ENCODE results near the gene ZBTB39. TPM values are rescaled to one million over a fixed set of nuclear protein-coding genes. Genes with fewer than 3 reads are reported as not detected.
"Not testable (repeated sequence)": the region's sequence is repeated elsewhere in the genome, so short reads cannot be mapped to it uniquely, and the experiment has no call there.

ZBTB39 gene
- total RNA-seq, 2 donors from 2014 or later: 7.0 to 10.8 TPM

DNA sequence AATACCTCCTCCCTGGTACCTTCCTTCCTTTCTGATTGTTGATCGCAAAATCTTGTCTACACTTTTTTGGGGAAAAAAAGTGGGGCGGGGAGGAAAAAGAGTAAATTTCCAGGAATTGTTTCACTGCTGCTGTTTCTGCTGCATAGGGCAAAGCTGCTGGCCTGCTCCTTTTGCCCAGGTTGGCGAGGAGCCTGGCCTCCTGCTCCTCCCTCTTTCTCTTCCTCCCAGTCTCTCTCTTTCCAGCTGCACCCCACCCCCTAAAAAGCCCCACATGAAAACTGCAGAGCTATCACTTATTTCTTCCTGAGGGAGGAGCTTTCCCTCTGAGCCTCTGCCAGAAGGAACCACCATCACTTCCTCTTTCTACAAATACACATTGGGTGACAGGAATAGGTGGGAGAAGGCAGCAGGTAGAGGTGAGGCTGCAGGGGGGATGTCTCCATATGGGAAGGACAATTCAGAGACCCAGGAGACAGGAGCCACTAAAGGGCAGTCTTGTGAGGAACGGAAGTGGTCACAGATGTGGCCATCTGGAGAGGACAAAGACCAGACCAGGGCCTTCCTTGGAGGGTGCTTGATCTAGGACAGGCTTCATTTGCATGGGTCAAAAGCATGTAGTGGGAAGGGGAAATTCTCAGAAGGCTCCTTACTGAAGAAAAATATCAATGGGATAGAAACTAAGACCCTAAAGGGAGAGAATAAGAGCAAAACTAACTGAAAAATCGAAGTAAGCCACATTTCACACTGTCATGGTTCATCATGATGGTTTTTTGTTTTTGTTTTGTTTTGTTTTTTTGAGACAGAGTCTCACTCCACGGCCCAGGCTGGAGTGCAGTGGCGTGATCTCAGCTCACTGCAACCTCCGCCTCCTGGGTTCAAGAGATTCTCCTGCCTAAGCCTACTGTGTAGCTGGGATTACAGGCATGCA lies 14.8 kb downstream of the ZBTB39 start:
- ATAC-seq (no peak), DNase-seq (no peak)
- H3K27ac Mint-ChIP-seq: peak overlapping the region; percentile 74
- no peak overlapping the region for H3K4me3 Mint-ChIP-seq
- H3K9me3 ChIP-seq (ENCODE audit: control insufficient read depth, low read length, poor library complexity, severe bottlenecking): no peaks in the 10 kb centered on the region
- peaks cover 5% of the 10 kb centered on the region for H3K36me3 Mint-ChIP-seq (ENCODE audit: low read depth)
- H3K27me3 Mint-ChIP-seq: no peaks in the 10 kb centered on the region
- peaks cover 28% of the 10 kb centered on the region for H3K4me1 Mint-ChIP-seq

DNA sequence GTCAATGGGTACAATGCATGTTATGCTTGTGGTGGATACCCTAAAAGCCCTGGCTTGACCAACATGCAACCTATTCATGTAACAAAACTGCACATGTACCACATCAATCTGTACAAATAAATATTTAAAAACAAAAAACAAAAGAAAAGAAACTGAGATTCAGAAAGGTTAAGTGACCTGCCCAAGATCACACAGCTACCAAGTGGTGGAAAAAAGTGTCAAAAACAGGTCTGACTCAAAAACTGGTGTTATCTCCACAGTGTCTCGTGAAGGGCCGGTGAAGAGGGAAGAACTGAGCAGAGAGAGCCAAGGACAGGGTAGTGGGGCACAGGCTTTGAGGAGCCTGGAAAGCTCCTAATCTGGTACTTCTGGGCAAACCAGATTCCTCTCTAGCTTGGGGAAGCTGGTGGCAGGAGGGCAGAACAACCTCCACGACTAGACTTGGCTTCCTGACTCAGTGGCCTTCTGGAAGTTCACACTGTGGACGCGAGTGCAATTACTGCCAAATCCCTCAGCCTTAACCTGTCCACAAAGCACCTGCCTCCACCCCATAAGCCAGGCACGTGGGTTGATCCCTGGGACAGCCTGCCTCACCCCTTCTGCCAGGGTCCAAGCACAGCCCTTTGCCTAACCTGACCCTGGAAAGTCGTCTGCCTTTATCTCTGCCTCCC lies 15.6 kb downstream of the ZBTB39 start:
- no peak for ATAC-seq
- peaks cover under 1% of the 10 kb centered on the region for H3K36me3 Mint-ChIP-seq (ENCODE audit: low read depth)
- H3K4me1 Mint-ChIP-seq: peaks cover 28% of the 10 kb centered on the region
- no peaks in the 10 kb centered on the region for H3K27me3 Mint-ChIP-seq
- peak overlapping the region; percentile 74 for H3K27ac Mint-ChIP-seq
- no peak overlapping the region for H3K4me3 Mint-ChIP-seq
- H3K9me3 ChIP-seq (ENCODE audit: control insufficient read depth, low read length, poor library complexity, severe bottlenecking): no peaks in the 10 kb centered on the region
- no peak for DNase-seq

DNA sequence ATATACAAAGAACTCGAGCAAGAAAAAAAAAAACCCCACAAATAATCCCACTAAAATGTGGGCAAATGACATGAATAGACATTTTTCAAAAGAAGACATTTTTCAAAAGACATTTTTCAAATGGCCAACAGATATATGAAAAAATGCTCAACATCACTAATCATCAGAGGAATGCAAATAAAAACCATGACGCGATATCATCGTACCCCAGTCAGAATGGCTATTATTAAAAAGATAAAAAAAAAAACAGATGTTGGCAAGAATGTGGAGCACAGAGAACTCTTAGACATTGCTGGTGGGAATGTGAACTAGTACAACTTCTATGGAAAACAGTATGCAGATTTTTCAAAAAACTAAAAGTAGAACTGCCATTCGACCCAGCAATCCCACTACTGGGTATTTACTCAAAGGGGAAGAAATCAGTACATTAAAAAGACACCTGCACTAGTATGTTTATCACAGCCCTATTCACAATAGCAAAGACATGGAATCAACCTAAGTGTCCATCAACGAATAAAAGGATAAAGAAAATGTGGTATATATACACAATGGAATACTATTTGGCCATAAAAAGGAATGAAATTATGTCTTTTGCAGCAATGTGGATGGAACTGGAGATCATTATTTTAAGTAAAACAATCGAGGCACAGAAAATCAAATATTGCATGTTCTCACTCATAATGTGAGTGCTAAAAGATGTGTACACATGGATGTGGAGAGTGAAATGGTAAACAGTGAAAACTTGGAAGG lies 16.3 kb downstream of the ZBTB39 start:
- no peaks in the 10 kb centered on the region for H3K36me3 Mint-ChIP-seq (ENCODE audit: low read depth)
- H3K4me3 Mint-ChIP-seq: no peak overlapping the region
- ATAC-seq (no peak), DNase-seq (no peak)
- H3K9me3 ChIP-seq (ENCODE audit: control insufficient read depth, low read length, poor library complexity, severe bottlenecking): no peaks in the 10 kb centered on the region
- no peaks in the 10 kb centered on the region for H3K27me3 Mint-ChIP-seq
- H3K4me1 Mint-ChIP-seq: peaks cover 28% of the 10 kb centered on the region
- H3K27ac Mint-ChIP-seq: no peak overlapping the region

- DNase-seq: no peak
- peak overlapping the region; percentile 53 for H3K27ac Mint-ChIP-seq
- H3K27me3 Mint-ChIP-seq: no peaks in the 10 kb centered on the region
- H3K4me3 Mint-ChIP-seq: no peak overlapping the region
- no peaks in the 10 kb centered on the region for H3K9me3 ChIP-seq (ENCODE audit: control insufficient read depth, low read length, poor library complexity, severe bottlenecking)
- H3K36me3 Mint-ChIP-seq (ENCODE audit: low read depth): no peaks in the 10 kb centered on the region
- H3K4me1 Mint-ChIP-seq: peaks cover 26% of the 10 kb centered on the region
- ATAC-seq: no peak
These were observed 18.1 kb downstream of the ZBTB39 start for GRCh38 chr12:56988207-56988739.

GRCh38 chr12:56987551-56988053 lies 18.7 kb downstream of the ZBTB39 start:
- Mint-ChIP-seq H3K4me1 (peaks cover 26% of the 10 kb centered on the region), H3K27ac (peak overlapping the region; percentile 53), H3K36me3 (ENCODE audit: low read depth) (no peaks in the 10 kb centered on the region), H3K27me3 (no peaks in the 10 kb centered on the region), H3K4me3 (peak overlapping the region; percentile 15)
- peak; percentile 87 for ATAC-seq
- H3K9me3 ChIP-seq (ENCODE audit: control insufficient read depth, low read length, poor library complexity, severe bottlenecking): no peaks in the 10 kb centered on the region
- peak; percentile 57 to 64 (median 63) for DNase-seq

DNA sequence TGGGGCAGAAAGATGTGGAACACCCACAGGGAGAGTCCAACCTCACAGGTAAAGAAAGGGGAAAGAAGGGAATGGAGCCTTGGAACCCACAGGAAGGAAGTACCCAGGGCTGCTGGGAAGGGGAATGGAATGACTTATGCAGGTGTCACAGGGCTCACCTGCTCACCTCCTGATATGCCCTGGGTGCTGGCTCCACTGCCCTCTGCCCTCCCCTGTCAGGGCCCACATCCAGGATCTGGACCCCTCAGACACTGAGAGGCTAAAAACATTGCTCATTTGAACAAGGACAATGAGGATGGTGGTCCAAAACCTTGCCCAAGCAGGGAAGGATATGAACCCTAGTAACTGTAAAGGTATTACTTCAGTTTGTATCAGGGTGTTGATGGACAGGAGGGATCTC lies 19.3 kb downstream of the ZBTB39 start:
- Mint-ChIP-seq H3K27ac (peak overlapping the region; percentile 53), H3K27me3 (no peaks in the 10 kb centered on the region), H3K4me3 (peak overlapping the region; percentile 15), H3K4me1 (peaks cover 26% of the 10 kb centered on the region), H3K36me3 (ENCODE audit: low read depth) (no peaks in the 10 kb centered on the region)
- DNase-seq (no peak), ATAC-seq (no peak)
- no peaks in the 10 kb centered on the region for H3K9me3 ChIP-seq (ENCODE audit: control insufficient read depth, low read length, poor library complexity, severe bottlenecking)

DNA sequence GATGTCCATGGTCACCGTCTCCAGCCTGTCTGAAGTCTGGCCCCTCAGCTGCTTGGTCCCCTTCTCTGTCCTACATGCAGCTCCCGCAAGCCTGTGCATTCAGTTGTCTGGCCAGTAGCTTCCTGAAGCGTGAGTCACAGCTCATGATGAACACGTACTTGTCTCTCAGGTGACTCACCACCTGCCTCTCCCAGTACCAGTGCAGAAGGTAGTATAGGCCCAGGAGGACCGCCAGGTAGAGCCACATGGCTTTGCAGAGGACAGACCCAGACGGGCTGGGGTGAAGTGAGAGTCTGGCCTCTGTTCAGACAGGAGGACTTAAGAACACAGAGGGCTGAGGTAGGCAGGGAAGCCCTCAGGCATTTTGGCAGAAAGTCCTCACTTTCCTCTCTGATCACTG lies 20.6 kb downstream of the ZBTB39 start:
- H3K4me3 Mint-ChIP-seq; H3K27ac Mint-ChIP-seq; H3K27me3 Mint-ChIP-seq; H3K36me3 Mint-ChIP-seq (ENCODE audit: low read depth); ATAC-seq; H3K9me3 ChIP-seq (ENCODE audit: control insufficient read depth, low read length, poor library complexity, severe bottlenecking); DNase-seq: not testable (repeated sequence)
- peaks cover 19% of the 10 kb centered on the region for H3K4me1 Mint-ChIP-seq

GRCh38 chr12:56983386-56983785 lies 23.0 kb downstream of the ZBTB39 start:
- H3K27me3 Mint-ChIP-seq: no peaks in the 10 kb centered on the region
- H3K36me3 Mint-ChIP-seq (ENCODE audit: low read depth): no peaks in the 10 kb centered on the region
- peaks cover 13% of the 10 kb centered on the region for H3K4me1 Mint-ChIP-seq
- no peak for DNase-seq
- H3K27ac Mint-ChIP-seq: no peak overlapping the region
- no peak overlapping the region for H3K4me3 Mint-ChIP-seq
- H3K9me3 ChIP-seq (ENCODE audit: control insufficient read depth, low read length, poor library complexity, severe bottlenecking): no peaks in the 10 kb centered on the region
- ATAC-seq: no peak

- not testable (repeated sequence) for H3K27ac Mint-ChIP-seq; H3K36me3 Mint-ChIP-seq (ENCODE audit: low read depth)
These were observed 23.6 kb downstream of the ZBTB39 start for GRCh38 chr12:56982578-56983236.

DNA sequence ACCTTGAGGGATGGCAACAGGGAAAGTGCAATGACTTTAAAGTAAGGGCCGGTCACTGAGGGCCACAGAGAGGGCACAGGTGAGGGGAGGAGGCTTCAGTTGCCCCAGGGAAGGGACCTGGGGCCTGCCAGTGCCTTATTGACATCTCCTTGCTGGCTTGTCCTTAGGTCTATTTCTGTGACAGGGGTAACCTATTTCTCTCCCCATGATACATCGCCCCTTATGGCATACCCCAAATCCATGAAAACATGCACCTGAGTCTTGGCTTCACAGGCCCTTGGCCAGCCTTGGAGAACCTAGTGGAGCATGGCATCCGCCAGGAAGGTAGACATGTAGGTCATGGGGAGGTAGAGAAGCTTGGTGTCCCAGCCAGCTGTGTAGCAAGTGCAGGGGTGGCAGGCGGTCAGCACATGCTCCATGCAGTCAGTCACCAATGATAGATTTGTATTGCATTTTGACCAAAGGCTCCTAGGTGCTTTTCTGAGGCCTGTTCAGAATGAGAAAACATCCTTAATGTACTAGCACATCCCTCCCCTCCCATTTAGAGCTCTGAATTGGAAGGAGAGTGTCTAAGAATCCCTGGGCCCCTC lies 25.3 kb downstream of the ZBTB39 start:
- Mint-ChIP-seq H3K36me3 (ENCODE audit: low read depth) (no peaks in the 10 kb centered on the region), H3K27me3 (no peaks in the 10 kb centered on the region), H3K4me1 (peaks cover 1% of the 10 kb centered on the region), H3K27ac (peak overlapping the region; percentile 39), H3K4me3 (no peak overlapping the region)
- no peaks in the 10 kb centered on the region for H3K9me3 ChIP-seq (ENCODE audit: control insufficient read depth, low read length, poor library complexity, severe bottlenecking)
- ATAC-seq (no peak), DNase-seq (no peak)

More at GRCh38 chr12:56982578-56983236, 23.6 kb downstream of the ZBTB39 start:
- not testable (repeated sequence) for ATAC-seq; H3K4me3 Mint-ChIP-seq; H3K9me3 ChIP-seq (ENCODE audit: control insufficient read depth, low read length, poor library complexity, severe bottlenecking); H3K27me3 Mint-ChIP-seq; DNase-seq; H3K4me1 Mint-ChIP-seq

DNA sequence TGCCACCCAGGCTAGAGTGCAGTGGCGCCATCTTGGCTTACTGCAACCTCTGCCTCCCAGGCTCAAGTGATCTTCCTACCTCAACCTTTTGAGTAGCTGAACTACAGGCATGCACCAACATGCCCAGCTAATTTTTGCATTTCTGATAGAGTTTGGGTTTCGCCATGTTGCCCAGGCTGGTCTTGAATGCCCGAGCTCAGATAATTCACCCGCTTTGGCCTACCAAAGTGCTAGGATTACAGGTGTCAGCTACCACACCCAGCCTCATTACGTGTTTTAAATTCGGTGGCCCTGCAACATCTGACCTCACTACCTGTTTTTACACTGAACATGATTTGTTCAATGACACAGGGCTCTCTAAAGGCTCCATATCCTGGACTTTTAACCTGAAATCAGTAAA lies 26.1 kb downstream of the ZBTB39 start:
- H3K27ac Mint-ChIP-seq: peak overlapping the region; percentile 39
- no peaks in the 10 kb centered on the region for H3K36me3 Mint-ChIP-seq (ENCODE audit: low read depth)
- DNase-seq (no peak), ATAC-seq (no peak)
- H3K27me3 Mint-ChIP-seq: no peaks in the 10 kb centered on the region
- H3K9me3 ChIP-seq (ENCODE audit: control insufficient read depth, low read length, poor library complexity, severe bottlenecking): no peaks in the 10 kb centered on the region
- H3K4me1 Mint-ChIP-seq: no peaks in the 10 kb centered on the region
- no peak overlapping the region for H3K4me3 Mint-ChIP-seq

DNA sequence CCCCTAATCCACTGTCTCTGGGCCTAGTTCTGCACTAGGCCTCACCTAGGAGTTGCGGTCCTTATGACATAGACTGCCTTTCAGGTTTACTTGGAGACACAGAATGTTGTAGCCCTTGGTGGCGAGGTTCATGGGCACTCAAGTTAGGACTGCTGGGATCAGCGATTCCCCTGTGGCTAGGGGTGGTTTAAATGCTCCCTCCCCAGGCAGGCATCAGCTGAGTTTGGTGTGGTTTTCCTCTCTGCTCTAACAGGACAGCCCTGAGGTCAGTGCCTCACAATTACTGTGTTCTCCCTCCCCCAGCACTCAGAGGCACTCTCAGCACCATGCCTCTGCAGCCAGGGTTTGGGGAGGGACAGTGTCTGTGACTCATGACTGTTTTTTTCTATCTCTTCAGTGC lies 26.7 kb downstream of the ZBTB39 start:
- ATAC-seq (no peak), DNase-seq (no peak)
- Mint-ChIP-seq H3K27me3 (no peaks in the 10 kb centered on the region), H3K36me3 (ENCODE audit: low read depth) (no peaks in the 10 kb centered on the region), H3K27ac (no peak overlapping the region), H3K4me1 (no peaks in the 10 kb centered on the region), H3K4me3 (no peak overlapping the region)
- no peaks in the 10 kb centered on the region for H3K9me3 ChIP-seq (ENCODE audit: control insufficient read depth, low read length, poor library complexity, severe bottlenecking)

Data from T-helper 17 cell (primary cell).